H1 (cell line): ENCODE results near the gene SERPINE2. TPM values are rescaled to one million over a fixed set of nuclear protein-coding genes. Genes with fewer than 3 reads are reported as not detected.

Experiments
- CTCF ChIA-PET: fragments of 300-600 bp; sonication (Branson Sonifier 250); formaldehyde crosslinking; loops from one replicate; lab custom pipeline; 2021; ENCODE audit not compliant: partially characterized antibody; lab: Charles Lee
- POLR2A ChIA-PET: fragments of 300-600 bp; sonication (Branson Sonifier 250); formaldehyde crosslinking; loops from one replicate; lab custom pipeline; 2021; ENCODE audit warnings: inconsistent platforms; ENCODE audit not compliant: partially characterized antibody; lab: Charles Lee
- DNase-seq, 2 experiments: peaks; one replicate each; pipeline versions ENCODE4 v3.0.0 to v3.0.0-alpha.2; 2010 to 2022; ENCODE audit warnings: low spot score in 2 of 2, low read depth in 1 of 2, mixed read lengths in 1 of 2
- FAIRE-seq: peaks from 2 replicates; lab custom pipeline; 2011; peaks lifted over from hg19 to GRCh38; lab: Jason Lieb, UNC
- H2AFZ ChIP-seq: 2 replicates; pipeline ENCODE4 v1.8.1; 2012; ENCODE audit warnings: low read length, inconsistent platforms
- H2AK5ac ChIP-seq: 2 replicates; pipeline ENCODE4 v1.6.1; 2013; ENCODE audit warnings: low read depth, low read length
- H2BK120ac ChIP-seq: replicated peaks from 2 replicates; pipeline ENCODE3; 2013; ENCODE audit warnings: low read depth, low read length, inconsistent platforms
- H2BK12ac ChIP-seq: 2 replicates; pipeline ENCODE4 v1.6.1; 2013; ENCODE audit warnings: low read depth, low read length
- H2BK15ac ChIP-seq: 2 replicates; pipeline ENCODE4 v1.6.1; 2013; ENCODE audit warnings: low read length
- H2BK20ac ChIP-seq: 2 replicates; pipeline ENCODE4 v1.6.1; 2013; ENCODE audit warnings: low read length
- H2BK5ac ChIP-seq: 2 replicates; pipeline ENCODE4 v1.6.1; 2013; ENCODE audit warnings: low read depth, low read length
- H3K14ac ChIP-seq: 2 replicates; pipeline ENCODE4 v1.6.1; 2013; ENCODE audit warnings: inconsistent platforms; ENCODE audit not compliant: insufficient read length
- H3K18ac ChIP-seq: 2 replicates; pipeline ENCODE4 v1.6.1; 2013; ENCODE audit warnings: low read length; ENCODE audit errors: extremely low read depth
- H3K23ac ChIP-seq: 2 replicates; pipeline ENCODE4 v1.6.1; 2013; ENCODE audit warnings: inconsistent platforms; ENCODE audit not compliant: insufficient read length
- H3K23me2 ChIP-seq: 2 replicates; pipeline ENCODE4 v1.6.1; 2013; ENCODE audit warnings: low read depth, low read length
- H3K27ac ChIP-seq: 2 replicates; pipeline ENCODE4 v1.6.1; 2011; ENCODE audit warnings: low read depth, low read length, inconsistent platforms
- H3K27me3 ChIP-seq, 4 experiments: replicated peaks in 1 of 4; 1 replicate in 1 of 4; 2 replicates in 3 of 4; pipeline versions ENCODE4 v1.6.1 to v1.8.1; 2011 to 2013; ENCODE audit warnings: low read length in 3 of 4, mild to moderate bottlenecking in 3 of 4, inconsistent platforms in 2 of 4, mixed read lengths in 2 of 4, moderate library complexity in 1 of 4; ENCODE audit not compliant: control insufficient read depth in 3 of 4, insufficient read depth in 3 of 4; ENCODE audit errors: extremely low read depth in 1 of 4
- H3K36me3 ChIP-seq, 4 experiments: 2 replicates each; pipeline versions ENCODE4 v1.6.1 to v1.8.1; 2011 to 2013; ENCODE audit warnings: mild to moderate bottlenecking in 4 of 4, low read length in 3 of 4, moderate library complexity in 2 of 4, control low read depth in 1 of 4, inconsistent platforms in 1 of 4; ENCODE audit not compliant: insufficient read depth in 4 of 4, control insufficient read depth in 2 of 4
- H3K4ac ChIP-seq: replicated peaks from 2 replicates; pipeline ENCODE3; 2013; ENCODE audit warnings: low read length, low read depth, mixed read lengths, inconsistent platforms; ENCODE audit not compliant: insufficient read length
- H3K4me1 ChIP-seq, 4 experiments: replicated peaks in 1 of 4; 1 replicate in 1 of 4; 2 replicates in 3 of 4; pipeline versions ENCODE4 v1.6.1 to v1.8.1; 2011 to 2013; ENCODE audit warnings: low read length in 3 of 4, inconsistent platforms in 2 of 4, mixed read lengths in 1 of 4; ENCODE audit not compliant: insufficient read depth in 4 of 4, control insufficient read depth in 3 of 4
- H3K4me2 ChIP-seq, 2 experiments: 2 replicates each; pipeline versions ENCODE4 v1.6.1 to v1.8.1; 2011 to 2013; ENCODE audit warnings: low read depth in 2 of 2, low read length in 2 of 2, control low read depth in 1 of 2, inconsistent platforms in 1 of 2, mild to moderate bottlenecking in 1 of 2; ENCODE audit not compliant: insufficient read depth in 1 of 2
- H3K4me3 ChIP-seq, 4 experiments: fragments of 200-600, 300-600 bp in 1 of 4; sonication (generic), shearing (Covaris generic), sonication (Bioruptor Twin) in 1 of 4; 2 replicates each; pipeline versions ENCODE4 v1.5.1 to v1.8.1; 2011 to 2016; ENCODE audit warnings: low read length in 4 of 4, low read depth in 3 of 4, control low read depth in 2 of 4, inconsistent platforms in 2 of 4, mild to moderate bottlenecking in 2 of 4, mixed read lengths in 1 of 4, moderate library complexity in 1 of 4; ENCODE audit not compliant: insufficient read depth in 2 of 4; ENCODE audit errors: extremely low read depth in 1 of 4
- H3K56ac ChIP-seq: replicated peaks from 2 replicates; pipeline ENCODE3; 2013; ENCODE audit warnings: low read depth, mild to moderate bottlenecking, mixed read lengths, low read length, inconsistent platforms; ENCODE audit not compliant: insufficient read length
- H3K79me1 ChIP-seq: 2 replicates; pipeline ENCODE4 v1.6.1; 2013; ENCODE audit warnings: low read depth, low read length, control low read depth
- H3K79me2 ChIP-seq, 2 experiments: 2 replicates each; pipeline versions ENCODE4 v1.6.1 to v1.8.1; 2012 to 2013; ENCODE audit warnings: low read length in 2 of 2, mild to moderate bottlenecking in 2 of 2, inconsistent platforms in 1 of 2; ENCODE audit not compliant: insufficient read depth in 2 of 2, control insufficient read depth in 1 of 2
- H3K9ac ChIP-seq, 4 experiments: replicated peaks in 1 of 4; 1 replicate in 1 of 4; 2 replicates in 3 of 4; pipeline versions ENCODE4 v1.6.1 to v1.8.1; 2011 to 2013; ENCODE audit warnings: low read depth in 3 of 4, low read length in 3 of 4, control low read depth in 2 of 4, mild to moderate bottlenecking in 2 of 4, moderate library complexity in 2 of 4, inconsistent platforms in 1 of 4; ENCODE audit errors: extremely low read depth in 1 of 4
- H3K9me3 ChIP-seq, 2 experiments: 2 replicates each; pipeline versions ENCODE4 v1.6.1 to v1.8.1; 2012 to 2013; ENCODE audit warnings: mild to moderate bottlenecking in 2 of 2, moderate library complexity in 2 of 2, control low read depth in 1 of 2, inconsistent platforms in 1 of 2, low read depth in 1 of 2, low read length in 1 of 2, mixed read lengths in 1 of 2; ENCODE audit not compliant: insufficient read depth in 2 of 2
- H4K20me1 ChIP-seq, 2 experiments: replicated peaks in 1 of 2; 2 replicates each; pipeline versions ENCODE3 to v1.8.1; 2011 to 2013; ENCODE audit warnings: inconsistent platforms in 2 of 2, low read length in 2 of 2, mild to moderate bottlenecking in 1 of 2; ENCODE audit not compliant: insufficient read depth in 2 of 2, control insufficient read depth in 1 of 2
- H4K5ac ChIP-seq: 2 replicates; pipeline ENCODE4 v1.6.1; 2013; ENCODE audit warnings: low read length, low read depth, mixed read lengths, inconsistent platforms; ENCODE audit not compliant: insufficient read length
- H4K8ac ChIP-seq: 2 replicates; pipeline ENCODE4 v1.8.0; 2013; ENCODE audit warnings: mild to moderate bottlenecking, moderate library complexity, low read length, inconsistent platforms; ENCODE audit not compliant: insufficient read depth; ENCODE audit errors: extremely low read depth
- H4K91ac ChIP-seq: replicated peaks from 2 replicates; pipeline ENCODE3; 2013; ENCODE audit warnings: low read length, mixed read lengths, inconsistent platforms; ENCODE audit not compliant: insufficient read length
- BACH1 ChIP-seq: IDR thresholded peaks from 2 replicates; pipeline ENCODE4 v1.6.1; 2012; ENCODE audit warnings: low read length, improper control_type of control experiment
- CBX5 ChIP-seq: fragments of 300-800, 300-1000 bp; sonication (generic); IDR thresholded peaks from 2 replicates; pipeline ENCODE4 v1.7.1; 2016; ENCODE audit warnings: antibody characterized with exemption, low read length, low read depth
- CBX8 ChIP-seq: fragments of 300-800, 300-1000 bp; sonication (generic); IDR thresholded peaks from 2 replicates; pipeline ENCODE4 v1.7.1; 2016; ENCODE audit warnings: low read depth, low read length, borderline replicate concordance
- CTBP2 ChIP-seq: IDR thresholded peaks from 2 replicates; pipeline ENCODE4 v1.7.0; 2011; ENCODE audit warnings: borderline replicate concordance, mild to moderate bottlenecking, moderate library complexity, mixed read lengths, low read length; ENCODE audit not compliant: insufficient read depth, insufficient read length
- EGR1 ChIP-seq: IDR thresholded peaks from 2 replicates; pipeline ENCODE4 v1.6.1; 2011; ENCODE audit warnings: low read depth, low read length, borderline replicate concordance
- FOSL1 ChIP-seq: IDR thresholded peaks from 2 replicates; pipeline ENCODE4 v1.6.1; 2011; ENCODE audit warnings: mild to moderate bottlenecking, low read depth, low read length, moderate library complexity; ENCODE audit not compliant: insufficient read depth
- NRF1 ChIP-seq: IDR thresholded peaks from 2 replicates; pipeline ENCODE4 v1.6.1; 2011; ENCODE audit warnings: mild to moderate bottlenecking, low read depth, low read length, improper control_type of control experiment
- POLR2AphosphoS5 ChIP-seq: IDR thresholded peaks from 2 replicates; pipeline ENCODE4 v1.6.1; 2011; ENCODE audit warnings: low read depth, low read length
- POU5F1 ChIP-seq: IDR thresholded peaks from 2 replicates; pipeline ENCODE4 v1.6.1; 2011; ENCODE audit warnings: low read depth, mild to moderate bottlenecking, low read length, moderate library complexity
- SUZ12 ChIP-seq: fragments of 200-600 bp; sonication (generic); IDR thresholded peaks from 2 replicates; pipeline ENCODE4 v1.6.1; 2012; ENCODE audit warnings: mild to moderate bottlenecking, inconsistent platforms, low read length, moderate library complexity, mixed read lengths
- TCF12 ChIP-seq: IDR thresholded peaks from 2 replicates; pipeline ENCODE4 v1.6.1; 2011; ENCODE audit warnings: low read depth, mild to moderate bottlenecking, low read length
- WGBS, 2 experiments: shearing (Covaris generic) in 1 of 2; methylation state at CpG; one replicate each; pipeline versions ENCODE4 v1.1.6 to v1.1.7; 2013 to 2015; ENCODE audit warnings: low lambda C conversion rate in 2 of 2, mixed read lengths in 2 of 2, inconsistent platforms in 1 of 2, low coverage in 1 of 2, missing lambda C conversion rate in 1 of 2; ENCODE audit not compliant: insufficient replicate concordance in 2 of 2, insufficient coverage in 1 of 2, insufficient read length in 1 of 2; ENCODE audit errors: extremely low coverage in 1 of 2, missing lambda C conversion rate in 1 of 2; 5-methylcytosine and 5-hydroxymethylcytosine counted together
- polyA plus RNA-seq, 7 experiments: library from polyadenylated mRNA; depleted of rRNA in 3 of 7; stranded (reverse) in 5 of 7; unstranded in 2 of 7; fragments of >200 nt in 5 of 7; fragments of 200-250 nt in 2 of 7; gene quantifications; 1 replicate in 5 of 7; 2 replicates in 1 of 7; 4 replicates in 1 of 7; pipeline versions ENCODE4 v1.2.1 to v1.2.3, GENCODE V29; 2011 to 2013; ENCODE audit warnings: missing spikeins in 2 of 7, mixed read lengths in 2 of 7
- total RNA-seq: library from RNA; stranded (reverse); fragmentation: NEBNext Ultra II Directional; extraction: Animal tissue kit (Norgen Biotek cat#: 25700); gene quantifications from 2 replicates; pipeline ENCODE4 v1.2.1, GENCODE V29; 2021
- TF ChIP-seq, protein P1 (sequence below): IDR thresholded peaks from 2 replicates; pipeline ENCODE4 v1.6.1; 2011; ENCODE audit warnings: low read length, improper control_type of control experiment
- TF ChIP-seq, protein P2 (sequence below): IDR thresholded peaks from 2 replicates; pipeline ENCODE4 v1.6.1; 2011; ENCODE audit warnings: low read depth, mild to moderate bottlenecking, low read length; ENCODE audit not compliant: insufficient read depth

Gene SERPINE2
- total and polyA plus RNA-seq, 2 of the 8 experiments (the other 6 are each of a cell fraction or from before 2014, with no cell fraction given) = 26.2 to 76.0 TPM

DNA sequence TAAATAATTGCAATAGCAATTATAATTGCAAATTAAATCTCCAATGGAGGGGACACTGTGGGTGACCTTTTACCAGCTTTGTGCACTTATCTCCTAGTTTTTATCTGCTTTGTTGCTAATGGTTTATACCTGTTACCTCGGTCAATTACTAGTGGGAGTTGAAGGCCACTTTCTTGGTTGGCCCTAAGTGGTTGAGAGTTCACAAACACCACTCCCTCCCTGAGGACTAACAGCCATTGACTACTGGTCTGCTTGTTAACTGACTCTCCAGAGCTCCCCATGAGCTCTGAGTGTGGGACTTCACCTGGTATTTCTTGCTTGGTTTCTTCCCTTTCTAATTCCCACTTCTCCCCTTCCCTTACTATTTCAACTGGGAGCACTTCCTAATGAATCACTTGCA, 27.2 kb downstream of the SERPINE2 start:
- H3K9me3 ChIP-seq = no peaks in the 10 kb centered on the region
- DNase-seq (no peak), FAIRE-seq (no peak)
- H3K36me3 ChIP-seq = no peaks in the 10 kb centered on the region
- no peak overlapping the region for H2BK15ac ChIP-seq
- no peaks in the 10 kb centered on the region for H3K79me2 ChIP-seq
- H2BK20ac ChIP-seq = no peak overlapping the region
- no peak overlapping the region for H3K23ac ChIP-seq
- no peak overlapping the region for H3K14ac ChIP-seq
- no peaks in the 10 kb centered on the region for H3K27me3 ChIP-seq
- no peak overlapping the region for H3K4me2 ChIP-seq
- no peak overlapping the region for H4K8ac ChIP-seq
- H3K56ac ChIP-seq = no peak overlapping the region
- ChIA-PET CTCF (interaction anchor here (0.6 to 1.3 kb wide), 2 partner anchors 42 to 276 kb away, joined by 3 read pairs; no protein-coding TSS in a partner anchor), POLR2A (no interaction called here)
- no peak overlapping the region for H2BK12ac ChIP-seq
- 100% methylated on average over 1 of the region's 1 CpG; no CpG with 5 or more reads in 1 of the 2 experiments for WGBS, 2 experiments
- no peak overlapping the region for H3K4me3 ChIP-seq
- no peaks in the 10 kb centered on the region for H3K23me2 ChIP-seq
- no peak overlapping the region for H2BK120ac ChIP-seq
- H3K18ac ChIP-seq = no peak overlapping the region; the same call in 1 of the 2 replicates
- no peak overlapping the region for H4K91ac ChIP-seq
- no peaks in the 10 kb centered on the region for H4K20me1 ChIP-seq
- H2BK5ac ChIP-seq = no peak overlapping the region
- H4K5ac ChIP-seq = no peak overlapping the region
- H3K9ac ChIP-seq = no peak overlapping the region
- H3K4ac ChIP-seq = no peak overlapping the region
- no peak overlapping the region for H2AK5ac ChIP-seq
- peaks cover 3% of the 10 kb centered on the region; the same call in 1 of the 2 replicates for H3K79me1 ChIP-seq
- no peak overlapping the region for H2AFZ ChIP-seq
- H3K27ac ChIP-seq = no peak overlapping the region
- peaks cover 0 to 6% (median 4%) of the 10 kb centered on the region in 4 experiments; a peak in 5 of 7 replicates for H3K4me1 ChIP-seq
- TF ChIP-seq POU5F1 (no peak), CBX5 (no peak), TCF12 (no peak), SUZ12 (no peak), FOSL1 (no peak), BACH1 (no peak), EGR1 (no peak), CTBP2 (no peak), NRF1 (no peak), POLR2AphosphoS5 (no peak), CBX8 (no peak)
- TF ChIP-seq, protein P1, sequence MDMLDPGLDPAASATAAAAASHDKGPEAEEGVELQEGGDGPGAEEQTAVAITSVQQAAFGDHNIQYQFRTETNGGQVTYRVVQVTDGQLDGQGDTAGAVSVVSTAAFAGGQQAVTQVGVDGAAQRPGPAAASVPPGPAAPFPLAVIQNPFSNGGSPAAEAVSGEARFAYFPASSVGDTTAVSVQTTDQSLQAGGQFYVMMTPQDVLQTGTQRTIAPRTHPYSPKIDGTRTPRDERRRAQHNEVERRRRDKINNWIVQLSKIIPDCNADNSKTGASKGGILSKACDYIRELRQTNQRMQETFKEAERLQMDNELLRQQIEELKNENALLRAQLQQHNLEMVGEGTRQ = no peak
- TF ChIP-seq, protein P2, sequence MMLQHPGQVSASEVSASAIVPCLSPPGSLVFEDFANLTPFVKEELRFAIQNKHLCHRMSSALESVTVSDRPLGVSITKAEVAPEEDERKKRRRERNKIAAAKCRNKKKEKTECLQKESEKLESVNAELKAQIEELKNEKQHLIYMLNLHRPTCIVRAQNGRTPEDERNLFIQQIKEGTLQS = no peak
